Sciatic nerve (tissue), 2 donors: ENCODE data around the gene TAS2R1. TPM values are rescaled to one million over a fixed set of nuclear protein-coding genes. Genes with fewer than 3 reads are reported as not detected.
A peak's percentile ranks its signal among the peaks of the same experiment; 100 is the strongest.
"Not testable (repeated sequence)": the region's sequence is repeated elsewhere in the genome, so short reads cannot be mapped to it uniquely, and the experiment has no call there.

Experiments
- ATAC-seq: fragments of 200-7000 bp; cut with Tn5 transposase; one replicate; pipeline ENCODE4 v1.9.1; 2020; ENCODE audit warnings: mild to moderate bottlenecking, moderate library complexity
- DNase-seq: peaks from one replicate; pipeline ENCODE4 v3.0.0-alpha.2; 2020; ENCODE audit warnings: low spot score
- intact Hi-C: fragments of 100-400 bp; cut with DNase I; formaldehyde crosslinking; loops from one replicate; pipeline ENCODE4 v1.14.2; 2022
- total RNA-seq: library from RNA; stranded (reverse); fragmentation: NEBNext Ultra II Directional; extraction: Animal tissue kit (Norgen Biotek cat#: 25700); gene quantifications from one replicate; pipeline ENCODE4 v1.2.1, GENCODE V29; 2021
- donor health status: DM: no; HTN: no; CAD: no.
- donor health status: DM: no; HTN: no; CAD: no.

Gene TAS2R1
- total RNA-seq, 1 donor from 2014 or later, result not detected

DNA sequence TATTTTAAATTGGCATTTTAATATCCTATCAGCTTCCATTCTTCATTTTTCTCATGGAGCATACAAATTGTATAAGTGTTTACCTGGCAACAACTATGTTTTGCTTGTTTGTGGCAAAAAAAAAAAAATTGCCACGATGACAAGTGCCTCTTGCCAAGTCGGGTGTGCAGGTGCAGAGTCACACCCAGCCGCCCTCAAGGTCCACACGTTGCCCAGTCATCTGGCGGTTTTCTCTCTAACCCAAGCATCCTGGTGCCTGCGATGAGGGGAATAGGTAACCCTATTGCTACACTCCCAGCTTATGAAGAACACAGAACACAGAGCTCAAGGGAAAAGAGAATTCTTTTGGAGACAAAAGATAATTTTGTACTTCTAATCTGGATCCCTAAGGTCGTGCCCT lies 32.8 kb downstream of the TAS2R1 start:
- DNase-seq, ATAC-seq, intact Hi-C loops: not testable (repeated sequence)

DNA sequence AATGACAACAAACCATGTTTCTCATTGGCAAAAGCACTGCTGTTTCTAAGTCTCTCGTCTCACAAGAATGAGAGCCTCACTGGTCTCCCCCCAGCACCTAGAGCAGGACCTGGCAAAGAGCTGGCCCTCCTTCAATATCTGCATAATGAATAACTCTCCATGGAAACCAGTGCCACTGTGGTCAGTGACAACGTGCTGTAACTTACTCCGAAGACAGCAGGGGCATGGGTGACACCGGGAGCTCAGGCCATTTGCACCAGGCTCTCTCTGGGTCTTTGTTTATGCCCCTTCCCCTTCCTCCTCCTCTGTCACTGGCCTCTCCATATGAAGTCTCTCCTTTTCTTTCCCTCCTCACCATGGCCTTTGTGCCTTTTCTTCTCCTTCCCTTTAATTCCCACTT lies 33.3 kb downstream of the TAS2R1 start:
- DNase-seq (no peak), ATAC-seq (peak; percentile 34)
- intact Hi-C loops, result no loop called here

DNA sequence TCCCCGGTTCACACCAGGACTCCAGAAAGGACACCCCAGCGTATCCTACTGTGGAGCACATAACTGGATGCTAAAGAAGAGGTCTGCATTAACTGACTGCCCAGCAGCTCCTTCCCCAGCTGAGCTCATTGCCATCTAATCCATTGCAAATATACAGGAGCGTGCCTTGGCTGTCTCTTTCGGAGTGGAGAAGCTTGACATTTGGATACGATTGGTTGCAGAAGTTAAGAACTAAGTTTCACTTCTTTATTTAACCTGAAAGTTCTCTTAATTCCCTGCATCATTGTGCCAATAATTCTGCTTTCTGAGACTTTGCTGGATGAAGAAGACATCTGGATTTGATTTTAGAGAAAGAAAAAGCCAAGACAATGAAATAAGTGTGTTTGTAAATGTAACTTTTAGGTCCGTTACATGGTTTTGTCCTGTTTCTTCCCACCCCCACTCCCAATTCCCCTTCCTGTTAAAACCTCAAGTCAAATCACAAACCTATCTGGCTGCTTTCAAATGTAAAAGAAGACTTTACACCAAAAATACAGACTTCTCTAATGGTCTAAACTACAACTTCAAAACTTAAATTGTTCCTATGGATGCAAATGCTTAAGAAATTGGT lies 33.9 kb downstream of the TAS2R1 start:
- ATAC-seq (peak; percentile 36), DNase-seq (no peak)
- intact Hi-C loops, result no loop called here

DNA sequence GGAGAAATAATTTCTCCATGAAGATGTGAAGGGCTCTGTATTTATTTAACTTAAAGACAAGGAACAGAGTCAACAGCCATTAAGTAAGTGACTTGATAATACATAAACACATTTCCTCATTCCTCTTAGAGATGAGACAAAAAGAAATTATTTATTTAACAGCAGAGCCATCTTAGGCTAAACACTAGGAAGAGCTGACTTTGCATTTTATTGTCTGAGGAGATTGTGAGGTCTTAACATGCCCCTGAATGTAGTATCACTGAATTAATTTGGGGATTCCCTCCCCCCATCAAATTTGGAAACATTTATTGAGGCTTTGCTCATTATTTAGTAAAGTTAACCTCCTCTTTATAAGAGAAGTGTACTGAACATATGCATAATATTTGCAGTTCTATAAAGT lies 35.2 kb downstream of the TAS2R1 start:
- DNase-seq (no peak), ATAC-seq (no peak)
- intact Hi-C loops, result no loop called here

DNA sequence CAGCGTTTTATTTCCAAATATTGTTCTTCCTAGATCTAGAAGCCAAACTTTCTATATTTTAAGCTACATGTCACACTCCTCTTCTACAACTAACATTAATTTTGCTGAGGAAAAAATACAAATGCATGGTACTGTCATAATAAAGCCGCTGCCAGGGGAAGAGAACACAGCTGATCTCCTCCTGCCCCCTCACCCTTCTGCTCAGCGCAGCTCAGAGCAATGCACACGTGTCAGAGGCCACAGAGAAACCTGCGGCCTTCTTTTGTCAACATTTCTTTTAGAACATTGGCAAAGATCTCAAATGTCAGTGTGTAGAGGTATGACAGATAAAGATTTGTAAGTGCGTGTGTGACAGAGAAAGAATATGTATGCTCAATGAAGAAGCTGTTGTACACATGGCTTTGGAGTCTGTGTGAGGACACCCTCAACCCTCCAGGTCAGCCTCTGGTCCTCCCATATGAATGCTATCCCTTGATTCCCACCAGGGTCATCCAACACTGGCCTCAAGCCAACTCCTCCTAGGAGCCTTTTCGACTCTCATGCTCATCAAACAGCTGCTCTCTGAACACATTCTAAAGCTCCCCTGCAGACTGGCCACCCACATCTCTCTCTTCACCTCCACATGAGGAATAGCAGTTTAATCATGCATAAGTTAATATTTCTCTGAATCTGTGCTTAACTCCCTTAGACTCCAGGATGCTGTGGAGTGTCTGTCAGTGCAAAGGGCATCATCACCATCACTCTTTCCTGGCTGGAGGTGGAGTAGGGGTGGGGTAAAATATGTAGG lies 40.9 kb downstream of the TAS2R1 start:
- DNase-seq, result no peak
- intact Hi-C loops, result no loop called here
- ATAC-seq, result no peak

DNA sequence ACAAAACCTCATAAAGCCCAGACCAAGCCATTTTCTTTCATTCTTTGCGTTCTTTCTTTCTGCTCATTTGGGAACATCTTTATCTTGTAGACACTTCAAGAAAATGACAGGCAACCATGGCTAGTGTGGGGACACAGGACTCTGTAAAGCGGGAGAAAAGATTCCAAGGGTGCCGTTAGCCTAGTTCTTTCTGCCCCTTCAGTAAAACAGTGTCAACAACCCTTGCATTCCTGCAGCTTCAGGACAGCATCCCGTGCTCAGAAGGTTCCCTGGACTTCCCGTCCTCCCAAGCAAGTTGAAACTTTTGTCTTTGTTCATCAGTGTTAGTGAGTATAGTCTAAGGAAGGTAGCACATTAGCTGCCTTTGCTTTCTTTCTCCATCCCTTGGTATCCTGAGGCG lies 41.9 kb downstream of the TAS2R1 start:
- DNase-seq (no peak), ATAC-seq (no peak)
- intact Hi-C loops, result no loop called here

DNA sequence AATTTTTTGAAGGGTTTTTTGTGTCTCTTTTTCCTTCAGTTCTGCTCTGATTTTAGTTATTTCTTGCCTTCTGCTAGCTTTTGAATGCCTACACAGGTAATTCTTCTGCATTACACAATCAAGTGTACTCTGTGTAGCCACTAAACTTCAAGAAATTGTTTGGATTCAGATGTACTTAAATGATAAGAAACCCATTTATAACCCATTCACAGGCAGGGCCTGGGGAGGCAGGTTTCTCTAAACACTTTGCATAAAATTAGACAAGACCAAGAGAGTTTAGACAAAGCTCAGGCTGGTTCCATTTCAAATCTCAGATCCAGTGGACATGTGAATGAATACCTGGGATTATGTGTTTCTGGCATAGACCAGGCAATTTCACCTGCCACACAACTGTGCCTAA lies 43.0 kb downstream of the TAS2R1 start:
- DNase-seq (no peak), ATAC-seq (no peak)
- intact Hi-C loops, result no loop called here

DNA sequence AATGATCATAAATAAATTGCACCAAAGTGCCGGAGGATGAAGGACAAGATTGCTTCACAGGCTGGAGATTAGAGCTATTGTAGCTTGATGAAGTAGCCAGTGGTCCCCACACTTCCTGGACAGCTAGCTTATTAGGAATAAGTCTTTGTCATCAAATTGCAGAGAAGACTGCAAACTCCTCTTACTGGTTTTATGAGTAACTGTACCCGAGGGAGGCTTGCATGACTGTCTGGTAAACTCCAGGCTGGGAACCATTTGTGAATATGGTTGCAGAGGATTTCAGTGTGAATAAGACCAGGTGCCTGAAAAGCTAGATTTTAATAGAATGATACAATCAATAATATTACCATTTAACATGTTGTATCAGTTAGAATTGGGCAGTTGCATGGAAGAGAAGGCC lies 47.7 kb downstream of the TAS2R1 start:
- intact Hi-C loops, result no loop called here
- DNase-seq, result no peak
- no peak for ATAC-seq

Other genes starting within 250 kb of the TAS2R1 start
- gene SEMA5A, start 84.3 kb downstream of the TAS2R1 start, total RNA-seq, result 109 TPM